HEK293 (cell line): ENCODE measurements around the gene CHST15.

Experiments
- CTCF ChIA-PET: fragments of 350-600 bp; formaldehyde crosslinking; extraction: SDS; loops from one replicate; lab custom pipeline; 2021; ENCODE audit warnings: antibody characterized with exemption; lab: Yijun Ruan, JAX
- POLR2A ChIA-PET: fragments of 300-600 bp; formaldehyde crosslinking; extraction: SDS; loops from one replicate; lab custom pipeline; 2020; ENCODE audit warnings: antibody characterized with exemption, inconsistent platforms; lab: Yijun Ruan, JAX
- H3K27ac ChIP-seq: fragments of 200-500 bp; sonication (Bioruptor generic); 2 replicates; pipeline ENCODE4 v1.5.1; 2014; ENCODE audit warnings: low read depth, low read length, control low read depth, inconsistent platforms; ENCODE audit errors: extremely low read depth
- H3K36me3 ChIP-seq, 2 experiments: fragments of 200-500 bp in 1 of 2; sonication (Bioruptor generic) in 1 of 2; 1 replicate in 1 of 2; 2 replicates in 1 of 2; pipeline ENCODE4 v1.5.1; 2014 to 2017; ENCODE audit warnings: inconsistent platforms in 2 of 2, low read length in 2 of 2; ENCODE audit not compliant: control insufficient read depth in 2 of 2, insufficient read depth in 1 of 2
- H3K4me1 ChIP-seq: fragments of 200-500 bp; sonication (Bioruptor generic); 2 replicates; pipeline ENCODE4 v1.5.1; 2014; ENCODE audit warnings: mild to moderate bottlenecking, low read length, inconsistent platforms; ENCODE audit not compliant: control insufficient read depth, insufficient read depth
- H3K4me3 ChIP-seq: 2 replicates; pipeline ENCODE4 v1.5.1; 2011; ENCODE audit warnings: low read depth, mild to moderate bottlenecking, control low read depth, low read length, moderate library complexity
- H3K9me3 ChIP-seq: fragments of 200-500 bp; sonication (Bioruptor generic); 2 replicates; pipeline ENCODE4 v1.5.1; 2014; ENCODE audit warnings: low read depth, low read length, inconsistent platforms; ENCODE audit not compliant: control insufficient read depth, insufficient read depth
- OVOL3 ChIP-seq: fragments of 450-650 bp; formaldehyde crosslinking; IDR thresholded peaks from 2 replicates; pipeline ENCODE4 v1.5.1; 2016; ENCODE audit warnings: missing biosample characterization, missing genetic modification characterization
- WT1 ChIP-seq: fragments of 450-650 bp; formaldehyde crosslinking; IDR thresholded peaks from 2 replicates; pipeline ENCODE4 v1.5.1; 2016; ENCODE audit warnings: missing biosample characterization, missing genetic modification characterization
- YY1 ChIP-seq: fragments of 450-650 bp; formaldehyde crosslinking; IDR thresholded peaks from 2 replicates; pipeline ENCODE4 v1.5.1; 2018; ENCODE audit warnings: missing biosample characterization, missing genetic modification characterization
- ZBTB17 ChIP-seq: fragments of 450-650 bp; formaldehyde crosslinking; IDR thresholded peaks from 2 replicates; pipeline ENCODE4 v1.5.1; 2016; ENCODE audit warnings: missing biosample characterization, missing genetic modification characterization
- ZBTB48 ChIP-seq: fragments of 450-650 bp; formaldehyde crosslinking; IDR thresholded peaks from 2 replicates; pipeline ENCODE4 v1.5.1; 2016; ENCODE audit warnings: missing biosample characterization, missing genetic modification characterization
- ZIC2 ChIP-seq: fragments of 450-650 bp; formaldehyde crosslinking; IDR thresholded peaks from 2 replicates; pipeline ENCODE4 v1.5.1; 2016; ENCODE audit warnings: missing biosample characterization, missing genetic modification characterization
- ZNF132 ChIP-seq: fragments of 450-650 bp; formaldehyde crosslinking; IDR thresholded peaks from 2 replicates; pipeline ENCODE4 v1.5.1; 2017; ENCODE audit warnings: missing biosample characterization, missing genetic modification characterization, borderline replicate concordance
- ZNF174 ChIP-seq: fragments of 450-650 bp; formaldehyde crosslinking; IDR thresholded peaks from 2 replicates; pipeline ENCODE4 v1.5.0; 2017; ENCODE audit warnings: missing biosample characterization, mild to moderate bottlenecking, missing genetic modification characterization
- ZNF223 ChIP-seq: fragments of 450-650 bp; formaldehyde crosslinking; IDR thresholded peaks from 2 replicates; pipeline ENCODE4 v1.5.1; 2016; ENCODE audit warnings: missing biosample characterization, missing genetic modification characterization
- ZNF426 ChIP-seq: fragments of 450-650 bp; formaldehyde crosslinking; IDR thresholded peaks from 2 replicates; pipeline ENCODE4 v1.5.1; 2017; ENCODE audit warnings: missing biosample characterization, missing genetic modification characterization, mild to moderate bottlenecking, inconsistent platforms, moderate library complexity
- ZNF433 ChIP-seq: fragments of 450-650 bp; formaldehyde crosslinking; IDR thresholded peaks from 2 replicates; pipeline ENCODE4 v1.5.1; 2016; ENCODE audit warnings: missing biosample characterization, missing genetic modification characterization, low read depth
- ZNF544 ChIP-seq: fragments of 450-650 bp; formaldehyde crosslinking; IDR thresholded peaks from 2 replicates; pipeline ENCODE4 v1.5.0; 2017; ENCODE audit warnings: missing biosample characterization, missing genetic modification characterization
- ZNF549 ChIP-seq: fragments of 450-650 bp; IDR thresholded peaks from 2 replicates; pipeline ENCODE4 v1.5.1; 2018; ENCODE audit warnings: missing biosample characterization, missing genetic modification characterization, mild to moderate bottlenecking, inconsistent platforms, moderate library complexity
- ZNF596 ChIP-seq: fragments of 450-650 bp; IDR thresholded peaks from 2 replicates; pipeline ENCODE4 v1.5.0; 2018; ENCODE audit warnings: missing biosample characterization, mild to moderate bottlenecking, missing genetic modification characterization, moderate library complexity
- ZNF785 ChIP-seq: fragments of 450-650 bp; formaldehyde crosslinking; IDR thresholded peaks from 2 replicates; pipeline ENCODE4 v1.5.1; 2016; ENCODE audit warnings: missing biosample characterization, missing genetic modification characterization
- ZNF792 ChIP-seq: fragments of 450-650 bp; formaldehyde crosslinking; IDR thresholded peaks from 2 replicates; pipeline ENCODE4 v1.5.1; 2016; ENCODE audit warnings: missing biosample characterization, missing genetic modification characterization
- ZSCAN23 ChIP-seq: fragments of 450-650 bp; formaldehyde crosslinking; IDR thresholded peaks from 2 replicates; pipeline ENCODE4 v1.5.1; 2016; ENCODE audit warnings: missing biosample characterization, missing genetic modification characterization
- TF ChIP-seq, protein P1 (sequence below): fragments of 450-650 bp; formaldehyde crosslinking; IDR thresholded peaks from 2 replicates; pipeline ENCODE4 v1.5.1; 2017; ENCODE audit warnings: missing biosample characterization, missing genetic modification characterization
- TF ChIP-seq, protein P2 (sequence below): fragments of 450-650 bp; formaldehyde crosslinking; IDR thresholded peaks from 2 replicates; pipeline ENCODE4 v1.5.1; 2016; ENCODE audit warnings: missing biosample characterization, missing genetic modification characterization
- TF ChIP-seq, protein P3 (sequence below): fragments of 450-650 bp; formaldehyde crosslinking; IDR thresholded peaks from 2 replicates; pipeline ENCODE4; 2016; ENCODE audit warnings: missing biosample characterization, missing genetic modification characterization
- TF ChIP-seq, protein P4 (sequence below): fragments of 450-650 bp; formaldehyde crosslinking; IDR thresholded peaks from 2 replicates; pipeline ENCODE4 v1.5.1; 2016; ENCODE audit warnings: missing biosample characterization, missing genetic modification characterization
- TF ChIP-seq, protein P5 (sequence below): fragments of 450-650 bp; formaldehyde crosslinking; IDR thresholded peaks from 2 replicates; pipeline ENCODE4 v1.5.1; 2016; ENCODE audit warnings: missing biosample characterization, missing genetic modification characterization
- TF ChIP-seq, protein P6 (sequence below): fragments of 450-650 bp; formaldehyde crosslinking; IDR thresholded peaks from 2 replicates; pipeline ENCODE4 v1.5.1; 2016; ENCODE audit warnings: missing biosample characterization, missing genetic modification characterization

CHST15 gene

DNA sequence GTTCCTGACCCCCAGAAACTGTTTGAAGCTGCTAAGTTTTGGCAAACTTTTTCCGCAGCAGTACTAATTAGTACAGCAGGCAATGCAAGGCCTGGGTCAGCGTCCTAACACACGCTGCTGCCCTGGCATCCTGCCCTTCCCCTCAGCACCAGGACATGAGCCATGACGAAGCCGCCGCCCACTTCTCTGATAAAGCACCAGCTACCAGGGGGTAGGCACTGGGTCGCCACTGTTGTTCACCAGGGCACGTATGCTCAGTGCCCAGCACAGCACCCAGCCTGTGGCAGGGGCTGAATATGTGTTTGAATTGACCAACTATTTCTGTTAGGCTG is 59.5 kb downstream of the CHST15 start:
- H3K9me3 ChIP-seq, result no peaks in the 10 kb centered on the region
- ChIA-PET POLR2A (no interaction called here), CTCF (interaction anchor here (0.7 kb wide), 1 partner anchor 185 kb away, joined by 5 read pairs; no protein-coding TSS in a partner anchor)
- H3K4me1 ChIP-seq, result no peaks in the 10 kb centered on the region
- TF ChIP-seq ZNF596 (tag by site-specific recombination) (no peak), ZSCAN23 (tag by site-specific recombination) (no peak), ZIC2 (tag by site-specific recombination) (no peak), ZNF132 (tag by site-specific recombination) (no peak), ZNF174 (tag by site-specific recombination) (no peak), ZNF785 (tag by site-specific recombination) (no peak), YY1 (no peak), ZNF426 (tag by site-specific recombination) (no peak), WT1 (tag by site-specific recombination) (no peak)
- TF ChIP-seq, protein P1, sequence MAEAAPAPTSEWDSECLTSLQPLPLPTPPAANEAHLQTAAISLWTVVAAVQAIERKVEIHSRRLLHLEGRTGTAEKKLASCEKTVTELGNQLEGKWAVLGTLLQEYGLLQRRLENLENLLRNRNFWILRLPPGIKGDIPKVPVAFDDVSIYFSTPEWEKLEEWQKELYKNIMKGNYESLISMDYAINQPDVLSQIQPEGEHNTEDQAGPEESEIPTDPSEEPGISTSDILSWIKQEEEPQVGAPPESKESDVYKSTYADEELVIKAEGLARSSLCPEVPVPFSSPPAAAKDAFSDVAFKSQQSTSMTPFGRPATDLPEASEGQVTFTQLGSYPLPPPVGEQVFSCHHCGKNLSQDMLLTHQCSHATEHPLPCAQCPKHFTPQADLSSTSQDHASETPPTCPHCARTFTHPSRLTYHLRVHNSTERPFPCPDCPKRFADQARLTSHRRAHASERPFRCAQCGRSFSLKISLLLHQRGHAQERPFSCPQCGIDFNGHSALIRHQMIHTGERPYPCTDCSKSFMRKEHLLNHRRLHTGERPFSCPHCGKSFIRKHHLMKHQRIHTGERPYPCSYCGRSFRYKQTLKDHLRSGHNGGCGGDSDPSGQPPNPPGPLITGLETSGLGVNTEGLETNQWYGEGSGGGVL, result no peak
- TF ChIP-seq, protein P2, sequence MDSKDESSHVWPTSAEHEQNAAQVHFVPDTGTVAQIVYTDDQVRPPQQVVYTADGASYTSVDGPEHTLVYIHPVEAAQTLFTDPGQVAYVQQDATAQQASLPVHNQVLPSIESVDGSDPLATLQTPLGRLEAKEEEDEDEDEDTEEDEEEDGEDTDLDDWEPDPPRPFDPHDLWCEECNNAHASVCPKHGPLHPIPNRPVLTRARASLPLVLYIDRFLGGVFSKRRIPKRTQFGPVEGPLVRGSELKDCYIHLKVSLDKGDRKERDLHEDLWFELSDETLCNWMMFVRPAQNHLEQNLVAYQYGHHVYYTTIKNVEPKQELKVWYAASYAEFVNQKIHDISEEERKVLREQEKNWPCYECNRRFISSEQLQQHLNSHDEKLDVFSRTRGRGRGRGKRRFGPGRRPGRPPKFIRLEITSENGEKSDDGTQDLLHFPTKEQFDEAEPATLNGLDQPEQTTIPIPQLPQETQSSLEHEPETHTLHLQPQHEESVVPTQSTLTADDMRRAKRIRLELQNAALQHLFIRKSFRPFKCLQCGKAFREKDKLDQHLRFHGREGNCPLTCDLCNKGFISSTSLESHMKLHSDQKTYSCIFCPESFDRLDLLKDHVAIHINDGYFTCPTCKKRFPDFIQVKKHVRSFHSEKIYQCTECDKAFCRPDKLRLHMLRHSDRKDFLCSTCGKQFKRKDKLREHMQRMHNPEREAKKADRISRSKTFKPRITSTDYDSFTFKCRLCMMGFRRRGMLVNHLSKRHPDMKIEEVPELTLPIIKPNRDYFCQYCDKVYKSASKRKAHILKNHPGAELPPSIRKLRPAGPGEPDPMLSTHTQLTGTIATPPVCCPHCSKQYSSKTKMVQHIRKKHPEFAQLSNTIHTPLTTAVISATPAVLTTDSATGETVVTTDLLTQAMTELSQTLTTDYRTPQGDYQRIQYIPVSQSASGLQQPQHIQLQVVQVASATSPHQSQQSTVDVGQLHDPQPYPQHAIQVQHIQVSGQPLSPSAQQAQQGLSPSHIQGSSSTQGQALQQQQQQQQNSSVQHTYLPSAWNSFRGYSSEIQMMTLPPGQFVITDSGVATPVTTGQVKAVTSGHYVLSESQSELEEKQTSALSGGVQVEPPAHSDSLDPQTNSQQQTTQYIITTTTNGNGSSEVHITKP, result no peak
- TF ChIP-seq, protein P3, sequence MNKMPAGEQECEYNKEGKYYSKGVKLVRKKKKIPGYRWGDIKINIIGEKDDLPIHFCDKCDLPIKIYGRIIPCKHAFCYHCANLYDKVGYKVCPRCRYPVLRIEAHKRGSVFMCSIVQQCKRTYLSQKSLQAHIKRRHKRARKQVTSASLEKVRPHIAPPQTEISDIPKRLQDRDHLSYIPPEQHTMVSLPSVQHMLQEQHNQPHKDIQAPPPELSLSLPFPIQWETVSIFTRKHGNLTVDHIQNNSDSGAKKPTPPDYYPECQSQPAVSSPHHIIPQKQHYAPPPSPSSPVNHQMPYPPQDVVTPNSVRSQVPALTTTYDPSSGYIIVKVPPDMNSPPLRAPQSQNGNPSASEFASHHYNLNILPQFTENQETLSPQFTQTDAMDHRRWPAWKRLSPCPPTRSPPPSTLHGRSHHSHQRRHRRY (tag by site-specific recombination), result no peak
- TF ChIP-seq, protein P4, sequence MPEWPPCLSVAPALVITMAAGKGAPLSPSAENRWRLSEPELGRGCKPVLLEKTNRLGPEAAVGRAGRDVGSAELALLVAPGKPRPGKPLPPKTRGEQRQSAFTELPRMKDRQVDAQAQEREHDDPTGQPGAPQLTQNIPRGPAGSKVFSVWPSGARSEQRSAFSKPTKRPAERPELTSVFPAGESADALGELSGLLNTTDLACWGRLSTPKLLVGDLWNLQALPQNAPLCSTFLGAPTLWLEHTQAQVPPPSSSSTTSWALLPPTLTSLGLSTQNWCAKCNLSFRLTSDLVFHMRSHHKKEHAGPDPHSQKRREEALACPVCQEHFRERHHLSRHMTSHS (tag by site-specific recombination), result no peak
- TF ChIP-seq, protein P5, sequence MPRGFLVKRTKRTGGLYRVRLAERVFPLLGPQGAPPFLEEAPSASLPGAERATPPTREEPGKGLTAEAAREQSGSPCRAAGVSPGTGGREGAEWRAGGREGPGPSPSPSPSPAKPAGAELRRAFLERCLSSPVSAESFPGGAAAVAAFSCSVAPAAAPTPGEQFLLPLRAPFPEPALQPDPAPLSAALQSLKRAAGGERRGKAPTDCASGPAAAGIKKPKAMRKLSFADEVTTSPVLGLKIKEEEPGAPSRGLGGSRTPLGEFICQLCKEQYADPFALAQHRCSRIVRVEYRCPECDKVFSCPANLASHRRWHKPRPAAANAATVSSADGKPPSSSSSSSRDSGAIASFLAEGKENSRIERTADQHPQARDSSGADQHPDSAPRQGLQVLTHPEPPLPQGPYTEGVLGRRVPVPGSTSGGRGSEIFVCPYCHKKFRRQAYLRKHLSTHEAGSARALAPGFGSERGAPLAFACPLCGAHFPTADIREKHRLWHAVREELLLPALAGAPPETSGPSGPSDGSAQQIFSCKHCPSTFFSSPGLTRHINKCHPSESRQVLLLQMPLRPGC (tag by site-specific recombination), result no peak
- peaks cover 0 to 45% of the 10 kb centered on the region in 2 experiments; a peak in 1 of 3 replicates for H3K36me3 ChIP-seq
- H3K4me3 ChIP-seq, result no peak overlapping the region
- H3K27ac ChIP-seq, result no peak overlapping the region

DNA sequence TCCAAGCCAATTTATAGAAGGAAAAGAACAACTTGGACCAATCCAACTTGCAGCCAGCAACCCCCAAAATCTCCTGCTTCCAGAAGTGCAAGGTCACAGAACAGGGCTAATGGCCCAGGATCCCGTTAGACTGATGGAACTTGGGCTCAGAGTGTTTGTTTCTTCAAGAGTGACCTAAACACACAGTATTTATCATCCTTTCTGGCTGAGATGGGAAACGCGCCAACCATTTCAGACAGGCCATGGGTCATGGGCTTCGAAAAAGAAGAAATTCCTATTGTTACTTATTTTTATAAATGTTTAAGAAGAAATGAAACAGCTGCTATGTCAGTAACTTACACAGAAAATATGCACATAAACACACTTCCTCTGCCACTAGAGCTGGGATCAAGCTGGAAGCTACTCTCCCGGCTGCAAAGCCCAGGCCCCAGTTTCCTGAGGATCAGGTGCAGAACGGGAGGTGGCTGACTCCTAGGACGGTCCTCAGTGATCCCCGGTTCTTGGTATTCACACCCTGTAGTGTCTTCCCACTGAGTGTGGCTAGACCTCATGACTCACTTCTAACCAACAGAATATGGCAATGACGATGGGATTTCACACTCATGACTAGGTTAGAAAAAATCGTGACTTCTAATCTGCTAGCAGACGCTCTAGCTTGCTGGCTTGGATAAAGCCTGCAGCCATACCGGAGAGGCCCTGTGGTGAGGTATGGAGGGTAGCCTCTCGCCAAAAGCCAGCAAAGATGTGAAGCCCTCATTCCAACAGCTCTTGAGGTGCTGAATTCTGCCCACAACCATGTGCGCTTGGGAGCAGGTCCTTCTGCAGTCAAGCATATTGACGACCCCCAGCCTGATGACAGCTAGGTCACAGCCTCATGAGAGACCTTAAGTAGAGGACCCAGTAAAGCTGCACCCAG is 60.2 kb downstream of the CHST15 start:
- Histone ChIP-seq H3K9me3 (no peaks in the 10 kb centered on the region), H3K27ac (no peak overlapping the region), H3K4me1 (no peaks in the 10 kb centered on the region), H3K4me3 (no peak overlapping the region), H3K36me3 (peaks cover 0 to 38% of the 10 kb centered on the region in 2 experiments; a peak in 1 of 3 replicates)
- POLR2A ChIA-PET, result no interaction called here
- CTCF ChIA-PET, result interaction anchor here (0.7 kb wide), 2 partner anchors 39 to 186 kb away, joined by 3 to 4 read pairs; no protein-coding TSS in a partner anchor
- TF ChIP-seq ZNF549, result no peak
- no peak for TF ChIP-seq OVOL3
- TF ChIP-seq ZNF792, result no peak
- TF ChIP-seq, protein P6, sequence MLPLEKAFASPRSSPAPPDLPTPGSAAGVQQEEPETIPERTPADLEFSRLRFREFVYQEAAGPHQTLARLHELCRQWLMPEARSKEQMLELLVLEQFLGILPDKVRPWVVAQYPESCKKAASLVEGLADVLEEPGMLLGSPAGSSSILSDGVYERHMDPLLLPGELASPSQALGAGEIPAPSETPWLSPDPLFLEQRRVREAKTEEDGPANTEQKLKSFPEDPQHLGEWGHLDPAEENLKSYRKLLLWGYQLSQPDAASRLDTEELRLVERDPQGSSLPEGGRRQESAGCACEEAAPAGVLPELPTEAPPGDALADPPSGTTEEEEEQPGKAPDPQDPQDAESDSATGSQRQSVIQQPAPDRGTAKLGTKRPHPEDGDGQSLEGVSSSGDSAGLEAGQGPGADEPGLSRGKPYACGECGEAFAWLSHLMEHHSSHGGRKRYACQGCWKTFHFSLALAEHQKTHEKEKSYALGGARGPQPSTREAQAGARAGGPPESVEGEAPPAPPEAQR, result no peak
- no peak for TF ChIP-seq ZBTB17 (tag by site-specific recombination)
- TF ChIP-seq ZNF223, result no peak
- no peak for TF ChIP-seq ZNF433
- no peak for TF ChIP-seq ZBTB48 (tag by site-specific recombination)
- no peak for TF ChIP-seq ZNF544 (tag by site-specific recombination)
